Ovary (tissue), 3 donors: ENCODE data around the gene CTIF.

Experiments used
- CTCF ChIP-seq, 3 donors: fragments of 450-650 bp in 2 of 3; fragments of 200-600 bp in 1 of 3; IDR thresholded peaks; one replicate each; pipeline versions ENCODE4 v1.5.1 to v1.8.0; 2016 to 2022; ENCODE audit warnings: antibody characterized with exemption in 3 of 3, mild to moderate bottlenecking in 1 of 3
- EP300 ChIP-seq: sonication (generic); formaldehyde crosslinking; IDR thresholded peaks from one replicate; pipeline ENCODE4 v1.6.1; 2017; ENCODE audit warnings: antibody characterized with exemption
- POLR2A ChIP-seq: fragments of 450-650 bp; IDR thresholded peaks from one replicate; pipeline ENCODE4 v1.6.1; 2017; ENCODE audit warnings: antibody characterized with exemption, mild to moderate bottlenecking, moderate library complexity
- donor health status: DM: no; HTN: no; CAD: no.

DNA sequence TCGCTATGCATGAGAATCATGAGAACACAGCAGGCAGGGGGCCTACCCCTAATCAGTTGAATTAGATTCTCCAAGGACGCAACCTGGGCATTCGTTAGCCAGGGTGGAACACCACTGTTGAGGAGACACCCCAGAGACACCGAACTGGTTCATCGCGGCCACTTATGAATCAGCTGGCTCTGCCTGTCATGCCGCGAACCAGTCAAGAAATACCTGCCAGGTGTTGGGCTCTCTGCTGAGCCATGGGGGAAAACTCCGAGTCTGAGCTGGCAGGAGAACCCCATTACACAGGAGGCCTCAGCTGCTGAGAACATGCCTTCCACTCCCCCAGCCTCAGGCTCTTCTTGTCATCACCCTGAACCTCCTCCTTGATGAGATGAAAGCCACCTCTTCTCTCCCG lies 227.7 kb downstream of the CTIF start:
- TF ChIP-seq CTCF (IDR thresholded peaks at IDR 0.05) (no peak), POLR2A (no peak), EP300 (no peak)
